ENCODE measurements around the gene RENBP.

DNA sequence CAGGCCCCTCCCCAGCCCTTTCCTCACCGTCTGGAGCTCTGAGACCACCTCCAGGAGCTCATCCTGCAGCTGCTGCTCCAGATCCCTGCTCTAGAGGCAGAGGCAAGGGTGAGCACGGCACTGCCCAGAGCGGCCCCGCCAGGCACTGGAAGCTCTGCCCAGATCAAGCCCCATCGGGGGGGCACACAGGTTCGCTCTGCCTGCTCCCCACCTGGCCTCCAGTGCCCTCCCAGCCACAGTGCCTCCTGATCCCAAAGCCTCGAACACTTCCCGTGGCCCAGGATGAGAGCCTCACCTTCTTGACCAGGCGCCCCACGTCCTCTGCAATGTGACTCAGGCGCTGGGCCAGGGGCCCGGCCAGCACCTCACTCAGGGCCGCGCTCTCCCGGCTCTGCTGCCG is 23.4 kb downstream of the RENBP start:
- TF ChIP-seq, protein P1, sequence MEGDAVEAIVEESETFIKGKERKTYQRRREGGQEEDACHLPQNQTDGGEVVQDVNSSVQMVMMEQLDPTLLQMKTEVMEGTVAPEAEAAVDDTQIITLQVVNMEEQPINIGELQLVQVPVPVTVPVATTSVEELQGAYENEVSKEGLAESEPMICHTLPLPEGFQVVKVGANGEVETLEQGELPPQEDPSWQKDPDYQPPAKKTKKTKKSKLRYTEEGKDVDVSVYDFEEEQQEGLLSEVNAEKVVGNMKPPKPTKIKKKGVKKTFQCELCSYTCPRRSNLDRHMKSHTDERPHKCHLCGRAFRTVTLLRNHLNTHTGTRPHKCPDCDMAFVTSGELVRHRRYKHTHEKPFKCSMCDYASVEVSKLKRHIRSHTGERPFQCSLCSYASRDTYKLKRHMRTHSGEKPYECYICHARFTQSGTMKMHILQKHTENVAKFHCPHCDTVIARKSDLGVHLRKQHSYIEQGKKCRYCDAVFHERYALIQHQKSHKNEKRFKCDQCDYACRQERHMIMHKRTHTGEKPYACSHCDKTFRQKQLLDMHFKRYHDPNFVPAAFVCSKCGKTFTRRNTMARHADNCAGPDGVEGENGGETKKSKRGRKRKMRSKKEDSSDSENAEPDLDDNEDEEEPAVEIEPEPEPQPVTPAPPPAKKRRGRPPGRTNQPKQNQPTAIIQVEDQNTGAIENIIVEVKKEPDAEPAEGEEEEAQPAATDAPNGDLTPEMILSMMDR (IDR thresholded peaks at IDR 0.05) = no peak
- TF ChIP-seq POLR2AphosphoS5 (IDR thresholded peaks at IDR 0.05) = no peak
